Stimulated activated effector memory CD8-positive, alpha-beta T cell treated with anti-CD3 and anti-CD28 coated beads, Interleukin-12 subunit alpha, Interleukin-12 subunit beta, amount 100 ng/mL, for 72 hours (primary cell): ENCODE results near the gene STRBP.

Source experiments
- ATAC-seq: fragments of 150-1000 bp; cut with Tn5 transposase; 2 replicates; pipeline ENCODE4 v1.10.0; 2021
- DNase-seq, 2 donors: peaks; one replicate each; pipeline ENCODE4 v3.0.0; 2021 to 2022; ENCODE audit warnings: low spot score in 2 of 2
- H3K27ac Mint-ChIP-seq: one replicate; pipeline ENCODE4 v1.8.0; 2022; ENCODE audit warnings: mild to moderate bottlenecking, mixed read lengths
- H3K36me3 Mint-ChIP-seq: one replicate; pipeline ENCODE4 v1.8.0; 2022; ENCODE audit warnings: mild to moderate bottlenecking, mixed read lengths
- H3K4me1 Mint-ChIP-seq: one replicate; pipeline ENCODE4 v1.8.0; 2022; ENCODE audit warnings: mixed read lengths
- H3K4me3 Mint-ChIP-seq: one replicate; pipeline ENCODE4 v1.8.0; 2022; ENCODE audit warnings: mild to moderate bottlenecking, mixed read lengths
- H3K9me3 Mint-ChIP-seq: one replicate; pipeline ENCODE4 v1.8.0; 2022; ENCODE audit warnings: mixed read lengths

Gene STRBP

DNA sequence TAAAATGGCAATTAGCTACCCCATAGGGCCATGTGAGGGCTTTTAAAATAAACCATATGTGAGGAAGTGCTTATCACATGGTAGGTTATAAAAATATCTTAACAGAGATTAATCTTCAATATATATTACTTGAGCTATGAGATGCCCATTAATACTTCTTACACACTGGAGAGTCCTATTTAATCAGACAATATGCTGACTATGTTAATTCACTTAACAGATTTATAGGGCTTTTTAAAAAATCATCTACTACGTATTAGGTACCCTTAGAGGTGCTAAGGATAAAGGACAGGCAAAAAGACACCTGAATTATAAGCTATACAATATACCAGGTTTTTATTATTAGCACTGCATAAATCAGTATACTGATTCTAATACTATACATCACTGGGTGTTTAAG lies 102.6 kb downstream of the STRBP start:
- Mint-ChIP-seq H3K4me3 (no peak overlapping the region), H3K36me3 (no peaks in the 10 kb centered on the region), H3K4me1 (no peaks in the 10 kb centered on the region), H3K27ac (no peak overlapping the region), H3K9me3 (no peaks in the 10 kb centered on the region)
- DNase-seq (no peak), ATAC-seq (no peak)

- H3K9me3 Mint-ChIP-seq = no peaks in the 10 kb centered on the region
- H3K36me3 Mint-ChIP-seq = no peaks in the 10 kb centered on the region
- DNase-seq (no peak), ATAC-seq (no peak)
- H3K4me1 Mint-ChIP-seq = no peaks in the 10 kb centered on the region
- H3K27ac Mint-ChIP-seq = no peak overlapping the region
- no peak overlapping the region for H3K4me3 Mint-ChIP-seq
Measured at GRCh38 chr9:123164285-123164684, 104.1 kb downstream of the STRBP start.

GRCh38 chr9:123162791-123163345 lies 105.5 kb downstream of the STRBP start:
- Mint-ChIP-seq H3K36me3 (no peaks in the 10 kb centered on the region), H3K4me3 (no peak overlapping the region), H3K4me1 (no peaks in the 10 kb centered on the region), H3K9me3 (no peaks in the 10 kb centered on the region), H3K27ac (no peak overlapping the region)
- DNase-seq (no peak), ATAC-seq (no peak)

- ATAC-seq (no peak), DNase-seq (no peak)
- H3K4me3 Mint-ChIP-seq = no peak overlapping the region
- H3K36me3 Mint-ChIP-seq = peaks cover 2% of the 10 kb centered on the region
- H3K9me3 Mint-ChIP-seq = no peaks in the 10 kb centered on the region
- H3K4me1 Mint-ChIP-seq = no peaks in the 10 kb centered on the region
- no peak overlapping the region for H3K27ac Mint-ChIP-seq
Measured at GRCh38 chr9:123162360-123162759, 106.0 kb downstream of the STRBP start.

DNA sequence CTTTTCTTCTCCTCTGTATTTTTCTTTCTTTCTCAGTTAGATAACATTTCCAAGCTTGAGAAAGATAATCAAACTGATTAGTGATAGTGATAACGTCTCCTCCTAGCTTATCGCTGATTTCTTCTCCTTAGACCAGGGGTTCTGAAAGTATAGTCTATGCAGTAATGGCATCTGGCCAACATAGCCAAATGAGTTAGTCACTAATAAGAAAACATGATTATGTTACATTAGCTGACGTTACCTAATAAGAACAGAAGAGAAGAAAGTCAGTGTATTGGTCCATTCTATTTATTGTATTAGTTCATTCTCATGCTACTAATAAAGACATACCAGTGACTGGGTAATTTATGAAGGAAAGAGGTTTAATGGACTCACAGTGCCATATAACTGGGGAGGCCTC lies 111.2 kb downstream of the STRBP start:
- no peak overlapping the region for H3K27ac Mint-ChIP-seq
- no peaks in the 10 kb centered on the region for H3K4me1 Mint-ChIP-seq
- no peak overlapping the region for H3K4me3 Mint-ChIP-seq
- DNase-seq (no peak), ATAC-seq (no peak)
- no peaks in the 10 kb centered on the region for H3K9me3 Mint-ChIP-seq
- H3K36me3 Mint-ChIP-seq = peaks cover 11% of the 10 kb centered on the region

- DNase-seq (no peak), ATAC-seq (no peak)
- Mint-ChIP-seq H3K27ac (no peak overlapping the region), H3K4me3 (no peak overlapping the region), H3K36me3 (peaks cover 17% of the 10 kb centered on the region), H3K9me3 (no peaks in the 10 kb centered on the region), H3K4me1 (no peaks in the 10 kb centered on the region)
Measured at GRCh38 chr9:123150708-123151503, 117.5 kb downstream of the STRBP start.

GRCh38 chr9:123149067-123149466 lies 119.3 kb downstream of the STRBP start:
- Mint-ChIP-seq H3K27ac (no peak overlapping the region), H3K4me1 (no peaks in the 10 kb centered on the region), H3K9me3 (no peaks in the 10 kb centered on the region)

GRCh38 chr9:123138163-123138562 lies 130.2 kb downstream of the STRBP start:
- Mint-ChIP-seq H3K9me3 (no peaks in the 10 kb centered on the region), H3K36me3 (peaks cover 22% of the 10 kb centered on the region), H3K4me1 (no peaks in the 10 kb centered on the region), H3K27ac (no peak overlapping the region), H3K4me3 (no peak overlapping the region)
- ATAC-seq (no peak), DNase-seq (no peak)

More at GRCh38 chr9:123149067-123149466, 119.3 kb downstream of the STRBP start:
- ATAC-seq = no peak
- no peak for DNase-seq
- Mint-ChIP-seq H3K36me3 (peaks cover 18% of the 10 kb centered on the region), H3K4me3 (no peak overlapping the region)

GRCh38 chr9:123135430-123135829 lies 133.0 kb downstream of the STRBP start:
- Mint-ChIP-seq H3K36me3 (peaks cover 22% of the 10 kb centered on the region), H3K27ac (no peak overlapping the region), H3K9me3 (no peaks in the 10 kb centered on the region), H3K4me3 (no peak overlapping the region), H3K4me1 (no peaks in the 10 kb centered on the region)
- ATAC-seq (no peak), DNase-seq (no peak)

- Mint-ChIP-seq H3K4me1 (no peaks in the 10 kb centered on the region), H3K27ac (no peak overlapping the region), H3K36me3 (peaks cover 16% of the 10 kb centered on the region), H3K4me3 (no peak overlapping the region), H3K9me3 (no peaks in the 10 kb centered on the region)
- DNase-seq = no peak
- ATAC-seq = no peak
Measured at GRCh38 chr9:123132696-123133095, 135.7 kb downstream of the STRBP start.

DNA sequence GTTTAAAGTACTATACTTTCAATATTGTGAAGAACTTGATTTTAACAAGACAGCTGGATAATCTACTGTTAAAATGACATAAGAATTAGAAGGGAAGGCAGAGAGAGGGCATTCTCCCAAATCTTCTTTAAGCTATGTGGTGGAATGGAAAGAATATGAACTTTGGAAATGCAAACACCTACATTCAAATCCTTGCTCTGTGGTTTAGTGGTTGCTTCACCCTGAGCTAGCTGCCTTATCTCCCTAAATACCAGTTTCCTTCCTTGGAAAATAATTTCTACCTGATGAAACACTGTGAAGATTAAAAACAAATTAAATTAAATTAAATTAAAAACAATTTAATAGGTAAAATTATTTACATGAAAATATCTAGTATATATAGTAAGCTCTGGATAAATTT lies 136.4 kb downstream of the STRBP start:
- Mint-ChIP-seq H3K27ac (no peak overlapping the region), H3K9me3 (no peaks in the 10 kb centered on the region), H3K4me3 (no peak overlapping the region), H3K36me3 (peaks cover 16% of the 10 kb centered on the region), H3K4me1 (no peaks in the 10 kb centered on the region)
- DNase-seq = no peak
- no peak for ATAC-seq

GRCh38 chr9:123131258-123131657 lies 137.1 kb downstream of the STRBP start:
- no peaks in the 10 kb centered on the region for H3K9me3 Mint-ChIP-seq
- ATAC-seq (no peak), DNase-seq (no peak)
- H3K4me3 Mint-ChIP-seq = no peak overlapping the region
- no peaks in the 10 kb centered on the region for H3K4me1 Mint-ChIP-seq
- H3K36me3 Mint-ChIP-seq = peaks cover 18% of the 10 kb centered on the region
- H3K27ac Mint-ChIP-seq = no peak overlapping the region

DNA sequence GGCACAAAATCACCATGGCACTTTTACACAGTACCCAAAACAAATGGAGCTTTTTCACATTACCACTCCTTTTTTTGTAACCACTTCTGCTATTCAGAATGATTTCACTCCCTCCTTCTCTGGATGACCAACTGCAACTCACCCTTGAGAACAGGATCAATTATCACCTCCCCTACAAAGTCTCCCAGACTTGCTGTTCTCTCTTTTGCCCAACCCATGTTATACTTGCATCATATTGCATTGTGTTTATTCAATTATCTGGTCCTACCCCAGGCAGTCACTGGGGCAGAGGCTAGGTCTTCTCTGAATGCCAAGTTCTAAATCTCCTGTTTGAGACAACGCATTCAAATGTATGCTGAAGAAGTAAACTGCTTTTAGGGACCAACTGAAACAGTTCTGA lies 139.0 kb downstream of the STRBP start:
- no peak overlapping the region for H3K4me3 Mint-ChIP-seq
- H3K27ac Mint-ChIP-seq = no peak overlapping the region
- H3K36me3 Mint-ChIP-seq = peaks cover 21% of the 10 kb centered on the region
- ATAC-seq = no peak
- H3K9me3 Mint-ChIP-seq = no peaks in the 10 kb centered on the region
- DNase-seq = no peak
- H3K4me1 Mint-ChIP-seq = no peaks in the 10 kb centered on the region

GRCh38 chr9:123128591-123128990 lies 139.8 kb downstream of the STRBP start:
- H3K9me3 Mint-ChIP-seq = no peaks in the 10 kb centered on the region
- H3K27ac Mint-ChIP-seq = no peak overlapping the region

DNA sequence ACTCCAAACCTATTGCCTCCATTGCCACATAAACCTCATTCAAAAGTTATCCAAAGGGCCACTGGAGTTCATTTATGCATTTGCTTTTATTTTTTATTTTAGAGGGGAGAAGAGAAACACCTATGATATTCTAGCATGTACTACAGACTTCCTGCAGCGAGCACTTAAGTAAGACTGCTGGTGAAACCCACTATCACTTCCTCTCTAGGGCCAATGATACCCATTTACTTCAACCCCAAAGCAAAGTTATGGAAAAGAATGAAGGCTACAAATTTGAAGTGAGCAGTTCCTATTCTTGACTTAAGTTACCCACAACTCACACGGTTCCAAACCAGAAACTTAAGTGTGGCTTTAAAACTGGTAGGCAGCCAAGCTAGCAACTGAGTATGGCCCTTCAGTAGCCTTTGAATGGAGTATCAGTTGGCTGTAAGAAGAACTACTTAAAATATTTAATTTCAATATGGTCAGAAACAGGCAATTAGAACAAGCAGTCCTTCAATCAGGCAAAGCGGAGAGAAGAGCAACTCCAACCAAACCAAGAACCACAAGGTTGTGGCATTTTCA lies 140.8 kb downstream of the STRBP start:
- H3K9me3 Mint-ChIP-seq = no peaks in the 10 kb centered on the region
- ATAC-seq (no peak), DNase-seq (no peak)
- H3K27ac Mint-ChIP-seq = no peak overlapping the region
- peaks cover 12% of the 10 kb centered on the region for H3K36me3 Mint-ChIP-seq
- H3K4me3 Mint-ChIP-seq = no peak overlapping the region
- no peaks in the 10 kb centered on the region for H3K4me1 Mint-ChIP-seq

More at GRCh38 chr9:123128591-123128990, 139.8 kb downstream of the STRBP start:
- Mint-ChIP-seq H3K36me3 (peaks cover 12% of the 10 kb centered on the region), H3K4me1 (no peaks in the 10 kb centered on the region), H3K4me3 (no peak overlapping the region)
- ATAC-seq = no peak
- no peak for DNase-seq

- no peak for ATAC-seq
- Mint-ChIP-seq H3K9me3 (no peaks in the 10 kb centered on the region), H3K27ac (no peak overlapping the region), H3K4me3 (no peak overlapping the region), H3K36me3 (peaks cover 26% of the 10 kb centered on the region), H3K4me1 (no peaks in the 10 kb centered on the region)
- DNase-seq = no peak
Measured at GRCh38 chr9:123121457-123121856, 146.9 kb downstream of the STRBP start.
